ENCODE measurements around the gene CLMP.

Gene CLMP

GRCh38 chr11:123057661-123058305 is 137.3 kb downstream of the CLMP start:
- TF ChIP-seq, protein P1, sequence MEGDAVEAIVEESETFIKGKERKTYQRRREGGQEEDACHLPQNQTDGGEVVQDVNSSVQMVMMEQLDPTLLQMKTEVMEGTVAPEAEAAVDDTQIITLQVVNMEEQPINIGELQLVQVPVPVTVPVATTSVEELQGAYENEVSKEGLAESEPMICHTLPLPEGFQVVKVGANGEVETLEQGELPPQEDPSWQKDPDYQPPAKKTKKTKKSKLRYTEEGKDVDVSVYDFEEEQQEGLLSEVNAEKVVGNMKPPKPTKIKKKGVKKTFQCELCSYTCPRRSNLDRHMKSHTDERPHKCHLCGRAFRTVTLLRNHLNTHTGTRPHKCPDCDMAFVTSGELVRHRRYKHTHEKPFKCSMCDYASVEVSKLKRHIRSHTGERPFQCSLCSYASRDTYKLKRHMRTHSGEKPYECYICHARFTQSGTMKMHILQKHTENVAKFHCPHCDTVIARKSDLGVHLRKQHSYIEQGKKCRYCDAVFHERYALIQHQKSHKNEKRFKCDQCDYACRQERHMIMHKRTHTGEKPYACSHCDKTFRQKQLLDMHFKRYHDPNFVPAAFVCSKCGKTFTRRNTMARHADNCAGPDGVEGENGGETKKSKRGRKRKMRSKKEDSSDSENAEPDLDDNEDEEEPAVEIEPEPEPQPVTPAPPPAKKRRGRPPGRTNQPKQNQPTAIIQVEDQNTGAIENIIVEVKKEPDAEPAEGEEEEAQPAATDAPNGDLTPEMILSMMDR (IDR thresholded peaks at IDR 0.05; ENCODE audit: low read depth, low read length): no peak
- no peak for DNase-seq (ENCODE audit: extremely low read depth, low read depth)

- TF ChIP-seq, protein P1 (IDR thresholded peaks at IDR 0.05; ENCODE audit: low read depth, low read length): no peak
- no peak for DNase-seq (ENCODE audit: extremely low read depth, low read depth)
Measured at GRCh38 chr11:123056835-123057491, 138.1 kb downstream of the CLMP start.

- TF ChIP-seq, protein P1 (IDR thresholded peaks at IDR 0.05; ENCODE audit: low read depth, low read length): no peak
- no peak for DNase-seq (ENCODE audit: extremely low read depth, low read depth)
Measured at GRCh38 chr11:123055191-123055901, 139.7 kb downstream of the CLMP start.

DNA sequence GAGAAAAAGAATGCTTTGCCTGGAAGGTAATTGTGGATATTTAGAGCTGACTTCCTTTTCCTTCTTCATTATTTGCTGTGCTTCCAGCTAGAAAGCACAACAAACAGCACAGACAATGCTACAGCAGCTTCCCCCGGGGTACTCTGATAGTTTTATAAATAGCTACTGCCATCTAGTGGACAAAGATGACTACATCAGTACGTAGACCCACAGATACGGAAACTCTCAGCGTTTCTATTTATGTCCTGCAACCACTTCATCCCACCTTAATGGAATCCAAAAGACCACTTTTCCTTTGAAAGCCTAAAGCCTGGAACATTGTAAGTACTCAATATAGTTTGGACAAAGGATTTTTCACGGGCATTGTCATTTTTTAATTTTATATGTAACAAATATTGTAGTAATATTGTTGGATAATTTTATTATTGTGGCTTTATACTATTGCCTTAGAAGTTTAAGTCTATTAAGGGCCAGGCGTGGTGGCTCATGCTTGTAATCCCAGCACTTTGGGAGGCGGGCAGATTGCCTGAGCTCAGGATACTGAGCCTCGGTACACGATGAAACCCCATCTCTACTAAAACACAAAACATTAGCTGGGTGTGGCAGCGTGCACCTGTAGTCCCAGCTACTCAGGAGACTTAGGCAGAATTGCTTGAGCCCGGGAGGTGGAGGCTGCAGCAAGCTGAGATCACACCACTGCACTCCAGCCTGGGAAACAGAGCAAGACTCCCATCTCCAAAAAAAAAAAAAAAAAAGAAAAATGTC is 140.6 kb downstream of the CLMP start:
- TF ChIP-seq, protein P1 (IDR thresholded peaks at IDR 0.05; ENCODE audit: low read depth, low read length): peak; percentile 65
- DNase-seq (ENCODE audit: extremely low read depth, low read depth): peak; percentile 28

DNA sequence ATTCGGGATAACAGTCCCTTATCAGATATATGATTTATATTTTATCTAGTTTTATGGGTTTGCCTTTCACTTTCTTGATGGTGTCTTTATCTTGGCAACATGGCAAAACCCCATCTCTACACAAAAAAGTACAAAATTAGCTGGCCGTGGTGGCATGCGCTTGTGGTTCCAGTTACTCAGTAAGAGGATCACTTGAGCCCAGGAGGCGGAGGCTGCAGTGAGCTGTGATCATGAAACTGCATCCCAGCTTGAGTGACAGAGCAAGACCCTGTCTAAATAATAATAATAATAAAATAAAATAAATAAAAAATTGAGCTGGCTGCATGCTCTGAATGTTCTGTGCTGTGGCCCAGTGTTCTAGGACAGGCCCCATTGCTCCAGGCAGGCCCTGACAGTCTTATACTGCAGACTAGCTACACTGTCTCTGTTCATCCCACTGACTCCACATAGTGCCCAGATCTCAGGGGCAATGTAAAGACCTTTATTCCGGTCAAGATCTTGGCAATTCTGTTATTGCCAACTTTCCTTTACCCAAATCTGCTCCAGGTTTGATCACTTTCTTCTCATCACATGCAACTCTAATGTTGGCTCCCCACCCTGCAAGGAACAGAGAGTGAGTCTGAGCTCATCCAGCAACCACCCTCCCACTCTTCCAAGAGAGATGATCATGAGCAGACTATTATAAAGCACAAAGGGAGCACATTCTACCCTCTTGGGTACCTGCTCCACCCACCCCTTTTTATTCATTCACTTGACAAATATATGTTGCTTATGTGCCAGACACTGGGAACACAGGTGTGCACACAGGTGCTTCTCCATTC is 141.9 kb downstream of the CLMP start:
- TF ChIP-seq, protein P1 (IDR thresholded peaks at IDR 0.05; ENCODE audit: low read depth, low read length): no peak
- DNase-seq (ENCODE audit: extremely low read depth, low read depth): no peak

GRCh38 chr11:123051634-123052033 is 143.4 kb downstream of the CLMP start:
- DNase-seq (ENCODE audit: extremely low read depth, low read depth): no peak
- TF ChIP-seq, protein P1 (IDR thresholded peaks at IDR 0.05; ENCODE audit: low read depth, low read length): no peak

Data from AG09319 (cell line).